GM21390 (cell line): Measurements from ENCODE around the gene LCAT.
"Not testable (repeated sequence)": the region's sequence is repeated elsewhere in the genome, so short reads cannot be mapped to it uniquely, and the experiment has no call there.

Experiments used
- ATAC-seq: cut with Tn5 transposase; IDR thresholded peaks from one replicate; pipeline ENCODE4 v1.9.1; 2021; ENCODE audit not compliant: unreplicated experiment

The LCAT gene

DNA sequence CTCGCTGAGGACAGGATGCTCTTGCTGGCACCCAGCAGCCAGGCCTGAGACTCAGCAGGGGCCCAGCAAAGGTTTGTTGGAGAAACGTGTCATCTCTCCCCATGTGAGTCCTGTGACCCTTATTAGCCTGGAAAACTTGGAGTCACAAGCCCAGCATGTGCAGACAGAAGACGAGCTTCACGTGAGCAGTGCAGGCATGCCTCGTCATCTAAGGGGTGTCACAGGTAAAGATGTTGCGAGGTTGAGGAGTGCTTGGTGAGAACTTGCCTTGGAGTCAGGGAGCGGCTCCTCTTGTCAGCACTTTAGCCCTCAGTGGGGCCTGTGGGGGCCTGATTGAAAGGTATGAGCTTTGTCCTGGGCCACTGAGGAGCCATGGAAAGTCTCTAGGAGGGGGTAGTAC is 10.1 kb downstream of the LCAT start:
- no peak for ATAC-seq

DNA sequence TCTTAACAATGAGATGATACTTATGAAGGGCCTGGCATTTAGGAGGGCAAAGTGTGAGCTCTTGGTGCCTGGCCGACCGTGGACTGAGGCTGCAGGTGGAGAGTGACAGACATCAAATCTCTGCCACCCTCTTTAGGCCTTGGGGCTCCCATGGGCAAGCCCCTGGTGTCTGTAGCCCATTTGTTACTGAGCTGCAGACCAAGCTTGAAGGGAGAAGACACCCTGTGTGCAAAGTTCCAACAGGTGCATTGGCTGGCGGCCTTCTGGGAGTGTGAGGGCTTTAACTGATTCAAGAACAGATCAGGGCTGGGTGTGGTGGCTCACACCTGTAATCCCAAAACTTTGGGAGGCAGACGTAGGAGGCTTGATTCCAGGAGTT is 11.5 kb downstream of the LCAT start:
- no peak for ATAC-seq

- ATAC-seq: no peak
Measured at GRCh38 chr16:67931712-67932461, 12.0 kb downstream of the LCAT start, which contains the start of gene CTRL. TSS of gene CTRL (minus strand) at chr16:67931862. CDS start at chr16:67931852, 10 bp downstream.

DNA sequence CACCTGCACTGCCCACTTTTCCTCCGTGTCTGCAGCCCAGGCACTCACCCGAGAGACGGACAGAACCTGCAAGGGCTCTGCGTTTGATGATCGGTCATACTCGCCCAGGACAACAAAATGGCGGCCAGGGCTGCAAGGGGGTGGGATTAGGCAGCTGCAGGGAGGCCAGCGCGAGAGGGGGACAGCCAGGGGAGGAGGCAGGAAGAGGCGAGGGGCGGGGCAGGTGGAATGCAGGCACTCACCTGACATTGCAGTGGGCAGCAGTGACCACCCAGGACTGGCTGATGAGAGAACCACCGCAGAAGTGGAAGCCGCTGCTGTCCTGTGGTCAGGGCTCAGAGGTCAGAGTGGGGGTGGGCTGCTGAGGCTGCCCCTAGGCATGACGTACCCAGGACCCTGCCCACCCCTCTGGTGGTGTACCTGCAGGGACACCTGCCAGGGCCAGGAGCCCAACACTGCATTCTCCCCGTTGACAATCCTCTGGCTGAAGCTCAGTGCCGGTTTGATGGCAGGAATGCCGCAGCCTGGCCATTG is 13.2 kb downstream of the LCAT start:
- no peak for ATAC-seq

DNA sequence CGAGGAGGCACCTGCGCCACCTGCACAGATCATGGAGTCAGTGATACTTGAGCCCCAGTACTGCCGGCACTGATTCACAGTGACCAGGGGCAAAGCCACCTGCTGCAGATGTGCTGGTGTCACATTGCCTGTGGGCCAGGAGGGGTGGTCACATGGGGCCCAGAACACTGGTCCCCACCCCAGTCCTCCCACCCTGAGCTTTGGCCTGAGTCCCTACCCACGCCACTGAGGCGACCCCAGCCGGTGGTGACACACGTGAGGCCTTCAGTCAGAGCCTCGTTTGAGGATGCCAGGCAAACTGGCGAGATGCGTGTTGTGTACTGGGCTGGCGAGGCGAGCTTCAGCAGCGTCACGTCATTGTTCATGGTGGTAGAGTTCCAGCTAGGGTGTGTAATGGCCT is 13.7 kb downstream of the LCAT start:
- ATAC-seq: no peak

GRCh38 chr16:67928561-67929364 is 15.2 kb downstream of the LCAT start:
- ATAC-seq: no peak

DNA sequence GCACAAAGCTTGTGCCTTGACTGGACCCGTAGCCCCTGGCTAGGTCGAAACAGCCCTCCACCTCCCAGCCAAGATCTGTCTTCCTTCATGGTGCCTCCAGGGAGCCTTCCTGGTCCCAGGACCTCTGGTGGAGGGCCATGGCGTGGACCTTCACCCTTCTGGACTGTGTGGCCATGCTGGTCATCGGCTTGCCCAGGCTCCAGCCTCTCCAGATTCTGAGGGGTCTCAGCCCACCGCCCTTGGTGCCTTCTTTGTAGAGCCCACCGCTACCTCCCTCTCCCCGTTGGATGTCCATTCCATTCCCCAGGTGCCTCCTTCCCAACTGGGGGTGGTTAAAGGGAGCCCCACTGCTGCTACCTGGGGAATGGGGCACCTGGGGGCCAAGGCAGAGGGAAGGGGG is 15.8 kb downstream of the LCAT start:
- no peak for ATAC-seq

DNA sequence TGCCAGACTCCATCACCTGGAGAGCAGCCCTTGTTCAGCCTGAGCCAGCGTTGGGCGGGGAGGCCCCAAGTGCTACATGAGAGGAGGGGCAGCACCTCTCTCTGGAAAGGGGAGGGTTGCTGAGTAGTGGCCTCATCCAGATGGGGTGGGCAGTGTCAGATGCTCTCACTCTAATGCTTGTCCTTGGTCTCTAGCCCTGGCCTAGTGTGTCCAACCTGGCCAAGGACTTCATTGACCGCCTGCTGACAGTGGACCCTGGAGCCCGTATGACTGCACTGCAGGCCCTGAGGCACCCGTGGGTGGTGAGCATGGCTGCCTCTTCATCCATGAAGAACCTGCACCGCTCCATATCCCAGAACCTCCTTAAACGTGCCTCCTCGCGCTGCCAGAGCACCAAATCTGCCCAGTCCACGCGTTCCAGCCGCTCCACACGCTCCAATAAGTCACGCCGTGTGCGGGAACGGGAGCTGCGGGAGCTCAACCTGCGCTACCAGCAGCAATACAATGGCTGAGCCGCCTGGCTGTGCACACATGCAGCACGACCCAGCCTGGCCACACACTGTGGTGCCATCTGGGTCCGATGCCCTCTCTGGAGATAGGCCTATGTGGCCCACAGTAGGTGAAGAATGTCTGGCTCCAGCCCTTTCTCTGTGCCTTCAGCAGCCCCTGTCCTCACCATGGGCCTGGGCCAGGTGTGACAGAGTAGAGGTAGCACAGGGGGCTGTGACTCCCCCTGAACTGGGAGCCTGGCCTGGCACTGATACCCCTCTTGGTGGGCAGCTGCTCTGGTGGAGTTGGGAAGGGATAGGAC is 16.6 kb downstream of the LCAT start:
- no peak for ATAC-seq

GRCh38 chr16:67926181-67926750 is 17.7 kb downstream of the LCAT start:
- no peak for ATAC-seq

GRCh38 chr16:67924140-67924906 is 19.6 kb downstream of the LCAT start:
- ATAC-seq: no peak

DNA sequence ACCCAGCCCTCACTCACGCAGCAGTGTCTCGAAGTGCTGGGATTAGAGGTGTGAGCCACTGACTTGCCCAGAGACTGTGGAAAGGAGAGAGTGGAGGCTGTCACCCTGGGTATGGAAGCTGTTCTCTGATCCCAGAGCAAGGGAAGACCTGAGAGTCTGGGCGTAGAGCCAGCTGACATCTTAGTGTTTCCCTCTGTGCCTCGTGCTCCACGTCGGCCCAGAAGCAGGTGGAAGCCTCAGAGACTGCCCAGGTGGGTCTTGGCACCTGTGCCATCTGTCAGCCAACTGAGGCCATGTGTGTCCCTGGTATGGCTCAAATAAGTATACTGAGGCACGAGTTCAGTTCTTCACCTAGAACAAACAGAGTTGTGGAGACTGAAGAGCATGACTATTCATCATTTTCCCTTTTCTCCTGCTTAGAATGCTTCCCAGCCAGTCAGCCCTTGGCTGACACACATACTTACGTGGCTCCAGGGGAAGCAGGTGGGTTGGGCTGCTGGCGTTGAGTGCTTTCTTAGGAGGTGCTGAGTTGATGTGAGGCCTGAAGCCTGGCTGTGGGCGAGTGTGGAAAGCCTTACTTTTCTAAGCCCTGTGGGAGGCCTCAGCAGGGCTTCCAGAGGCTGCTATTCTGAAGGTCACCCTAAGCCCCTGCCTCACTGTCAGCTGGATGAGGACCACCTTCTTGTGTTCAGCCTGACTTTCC is 20.4 kb downstream of the LCAT start:
- ATAC-seq: no peak

DNA sequence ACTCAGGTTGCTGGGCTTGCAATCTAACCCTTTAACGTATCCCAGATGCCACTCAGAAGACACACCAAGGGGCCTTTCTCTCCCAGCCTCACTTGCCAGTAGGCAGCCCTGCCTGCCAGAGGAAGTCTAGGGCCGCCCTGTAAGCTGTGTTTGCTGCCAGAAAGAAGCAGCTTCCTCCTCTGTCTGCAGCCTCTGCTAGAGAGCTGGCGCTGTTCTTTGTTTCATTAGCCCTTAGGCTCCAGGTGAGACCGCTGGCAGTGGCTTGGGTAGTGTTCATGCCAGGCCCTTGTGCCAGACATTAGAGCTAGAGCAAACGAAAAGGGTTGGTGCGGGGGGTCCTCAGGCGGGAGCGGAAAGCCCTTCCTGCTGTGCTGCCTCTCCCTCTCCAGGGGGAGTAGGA is 21.2 kb downstream of the LCAT start:
- no peak for ATAC-seq

DNA sequence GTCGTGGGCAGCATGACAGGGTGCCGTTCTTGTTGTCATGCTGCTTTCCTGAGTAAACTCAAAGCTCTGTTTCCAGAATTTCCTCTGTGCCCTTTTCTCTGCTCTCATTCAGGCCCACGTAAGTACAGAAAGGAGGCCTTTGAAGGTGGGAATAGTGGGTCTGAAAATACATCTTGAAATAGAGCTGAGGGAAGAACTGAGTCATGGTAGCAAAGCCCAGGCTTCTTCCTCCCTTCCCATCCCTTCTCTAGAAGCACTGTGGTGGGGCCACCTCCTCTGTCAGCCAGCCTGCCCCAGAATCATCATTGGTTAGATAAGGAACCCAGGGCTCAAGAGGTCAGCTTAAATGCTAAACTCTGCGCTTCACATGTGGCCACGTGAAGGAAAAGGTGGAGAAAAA is 21.7 kb downstream of the LCAT start:
- no peak for ATAC-seq

GRCh38 chr16:67919622-67920221 is 24.2 kb downstream of the LCAT start:
- no peak for ATAC-seq

DNA sequence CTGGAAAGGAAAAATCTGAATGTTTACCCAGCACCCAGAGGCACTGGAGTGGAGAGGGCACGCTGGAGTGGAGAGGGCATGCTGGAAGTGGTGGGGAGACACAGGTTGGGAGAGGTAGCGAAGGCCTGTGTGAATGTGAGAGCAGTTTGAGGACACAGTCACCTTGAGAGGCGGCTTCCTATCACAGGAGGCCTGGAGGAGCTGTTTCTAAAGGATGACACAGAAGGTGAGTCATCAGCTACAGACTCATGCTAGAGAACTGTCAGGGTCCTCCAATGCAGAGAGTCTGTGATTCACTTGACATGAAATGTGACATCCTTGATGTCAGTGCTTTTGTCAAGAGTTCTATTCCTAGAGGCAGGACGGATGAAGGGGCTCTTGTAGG is 26.1 kb downstream of the LCAT start:
- ATAC-seq: no peak

DNA sequence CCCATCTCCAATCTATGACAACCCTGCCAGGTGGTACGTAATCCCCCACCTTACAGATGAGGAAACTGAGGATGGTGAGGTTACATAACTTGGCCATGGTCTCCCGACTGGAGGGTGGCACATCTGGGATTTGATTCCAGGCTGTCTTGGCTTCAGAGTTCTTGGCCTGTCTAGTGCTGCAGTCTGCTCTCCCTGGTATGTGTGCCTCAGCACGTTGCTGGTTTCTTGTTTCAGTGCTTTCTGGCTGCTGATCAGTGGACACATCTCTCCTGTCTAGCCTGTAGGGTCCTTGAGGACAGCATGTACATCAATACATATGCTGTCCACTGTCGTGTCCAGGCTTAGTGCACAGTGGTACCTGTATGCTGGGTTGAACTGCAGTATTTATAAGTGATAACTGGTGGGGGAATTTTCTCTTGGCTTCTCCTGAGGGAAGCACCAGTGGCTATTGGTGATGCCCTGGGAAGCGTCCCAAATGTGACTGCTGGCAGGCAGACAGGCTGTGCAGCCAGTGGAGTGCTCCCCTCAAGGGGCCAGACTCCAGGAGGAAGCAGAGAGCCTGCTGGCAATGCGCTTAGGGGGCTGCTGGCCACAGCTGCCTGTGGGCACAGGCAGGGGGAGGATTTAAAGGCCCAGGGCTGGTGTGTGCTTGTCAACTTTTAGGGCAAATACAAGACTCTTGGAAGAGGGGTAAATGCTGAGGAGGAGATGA is 26.6 kb downstream of the LCAT start:
- no peak for ATAC-seq

- no peak for ATAC-seq
Measured at GRCh38 chr16:67915831-67916723, 27.8 kb downstream of the LCAT start.

- ATAC-seq: not testable (repeated sequence)
Measured at GRCh38 chr16:67915496-67915769, 28.5 kb downstream of the LCAT start.
